HepG2 (cell line): Measurements from ENCODE around the gene SPDYE16. TPM values are rescaled to one million over a fixed set of nuclear protein-coding genes. Genes with fewer than 3 reads are reported as not detected.

Experiments
- CHD4 ChIP-seq: fragments of 200-600 bp; sonication (generic); IDR thresholded peaks from 2 replicates; pipeline ENCODE4 v1.7.0; 2017; ENCODE audit warnings: mild to moderate bottlenecking, low read length, borderline replicate concordance
- HHEX ChIP-seq: IDR thresholded peaks from 2 replicates; pipeline ENCODE4 v1.6.1; 2016; ENCODE audit warnings: control low read depth
- KLF6 ChIP-seq: IDR thresholded peaks from 2 replicates; pipeline ENCODE4 v1.8.0; 2016; ENCODE audit warnings: missing biosample characterization, missing genetic modification reagents
- MED1 ChIP-seq: sonication (generic); formaldehyde crosslinking; IDR thresholded peaks from 2 replicates; pipeline ENCODE4 v1.4.0; 2020; ENCODE audit warnings: missing genetic modification reagents
- NFYC ChIP-seq: IDR thresholded peaks from 2 replicates; pipeline ENCODE4 v1.6.1; 2016; ENCODE audit warnings: missing genetic modification reagents, missing compliant biosample characterization
- NONO ChIP-seq, 2 experiments: fragments of 450-650 bp in 1 of 2; sonication (generic) in 1 of 2; formaldehyde crosslinking in 1 of 2; IDR thresholded peaks in 1 of 2; conservative IDR thresholded peaks in 1 of 2; 2 replicates each; pipeline versions ENCODE4 v1.6.1 to v1.8.0; 2017 to 2022; ENCODE audit warnings: mild to moderate bottlenecking in 1 of 2, missing genetic modification reagents in 1 of 2, moderate library complexity in 1 of 2
- PBX2 ChIP-seq: IDR thresholded peaks from 2 replicates; pipeline ENCODE4 v1.6.1; 2016; ENCODE audit warnings: control low read depth
- PHF8 ChIP-seq: sonication (generic); formaldehyde crosslinking; IDR thresholded peaks from 2 replicates; pipeline ENCODE4 v1.5.0; 2020; ENCODE audit warnings: missing genetic modification reagents
- POGZ ChIP-seq: sonication (generic); formaldehyde crosslinking; IDR thresholded peaks from 2 replicates; pipeline ENCODE4 v1.4.0; 2020; ENCODE audit warnings: mild to moderate bottlenecking, missing genetic modification reagents
- RXRA ChIP-seq: sonication (generic); formaldehyde crosslinking; IDR thresholded peaks from 2 replicates; pipeline ENCODE4 v1.5.1; 2020; ENCODE audit warnings: missing genetic modification reagents
- SALL2 ChIP-seq: sonication (generic); formaldehyde crosslinking; IDR thresholded peaks from 2 replicates; pipeline ENCODE4 v1.8.1; 2023; ENCODE audit warnings: mild to moderate bottlenecking, missing genetic modification reagents, inconsistent platforms
- SCMH1 ChIP-seq: sonication (generic); formaldehyde crosslinking; IDR thresholded peaks from 2 replicates; pipeline ENCODE4 v1.9.0; 2021; ENCODE audit warnings: missing genetic modification reagents, mild to moderate bottlenecking, borderline replicate concordance
- ZBTB42 ChIP-seq: sonication (generic); formaldehyde crosslinking; IDR thresholded peaks from 2 replicates; pipeline ENCODE4 v1.5.0; 2020; ENCODE audit warnings: mild to moderate bottlenecking, missing genetic modification reagents
- ZNF101 ChIP-seq: sonication (generic); formaldehyde crosslinking; IDR thresholded peaks from 2 replicates; pipeline ENCODE4 v1.4.0; 2020; ENCODE audit warnings: mild to moderate bottlenecking, low read depth, missing genetic modification reagents, borderline replicate concordance
- ZNF251 ChIP-seq: sonication (generic); formaldehyde crosslinking; IDR thresholded peaks from 2 replicates; pipeline ENCODE4 v1.9.0; 2021; ENCODE audit warnings: mild to moderate bottlenecking, missing genetic modification reagents
- ZNF292 ChIP-seq: sonication (generic); formaldehyde crosslinking; IDR thresholded peaks from 2 replicates; pipeline ENCODE4 v1.8.1; 2022; ENCODE audit warnings: mild to moderate bottlenecking, low read depth, missing genetic modification reagents, borderline replicate concordance
- ZNF589 ChIP-seq: sonication (generic); formaldehyde crosslinking; conservative IDR thresholded peaks from 2 replicates; pipeline ENCODE4 v1.8.0; 2022; ENCODE audit warnings: mild to moderate bottlenecking, moderate library complexity, missing genetic modification reagents
- ZSCAN9 ChIP-seq: IDR thresholded peaks from 2 replicates; pipeline ENCODE4 v1.6.1; 2016; ENCODE audit warnings: borderline replicate concordance
- ZZZ3 ChIP-seq: sonication (generic); formaldehyde crosslinking; IDR thresholded peaks from 2 replicates; pipeline ENCODE4 v1.4.0; 2020; ENCODE audit warnings: missing genetic modification reagents, mild to moderate bottlenecking, borderline replicate concordance
- polyA plus RNA-seq, 8 experiments: library from polyadenylated mRNA; depleted of rRNA in 3 of 8; stranded (reverse) in 7 of 8; unstranded in 1 of 8; fragments of >200 nt; fragmentation: Illumina TruSeq in 4 of 8; extraction: Trizol in 4 of 8; gene quantifications; 2 replicates each; pipeline versions ENCODE4 v1.2.1 to v1.2.3, GENCODE V29; 2011 to 2016; ENCODE audit warnings: low read depth in 4 of 8, missing spikeins in 1 of 8, mixed read lengths in 1 of 8; ENCODE audit not compliant: insufficient read depth in 1 of 8
- total RNA-seq, 5 experiments: library from RNA; depleted of rRNA; stranded (reverse); fragments of >200 nt; fragmentation: Illumina TruSeq; extraction: Trizol; gene quantifications; 2 replicates each; pipeline ENCODE4 v1.2.3, GENCODE V29; 2016; ENCODE audit warnings: low read depth in 1 of 5
- TF ChIP-seq, protein P1 (sequence below): sonication (generic); formaldehyde crosslinking; IDR thresholded peaks from 2 replicates; pipeline ENCODE4 v1.8.0; 2022; ENCODE audit warnings: mild to moderate bottlenecking, missing genetic modification reagents, borderline replicate concordance
- TF ChIP-seq, protein P2 (sequence below): sonication (generic); formaldehyde crosslinking; IDR thresholded peaks from 2 replicates; pipeline ENCODE4 v1.4.0; 2020; ENCODE audit warnings: low read depth, missing genetic modification reagents
- TF ChIP-seq, protein P3 (sequence below): fragments of 450-650 bp; IDR thresholded peaks from 2 replicates; pipeline ENCODE4 v1.6.1; 2017
- TF ChIP-seq, protein P4 (sequence below): sonication (generic); formaldehyde crosslinking; IDR thresholded peaks from 2 replicates; pipeline ENCODE4 v1.5.0; 2020; ENCODE audit warnings: missing genetic modification reagents, mild to moderate bottlenecking, borderline replicate concordance

SPDYE16 gene
- total and polyA plus RNA-seq, 2 of the 13 experiments (the other 11 are each of a cell fraction or from before 2014, with no cell fraction given): 0.11 TPM; not detected in 1

DNA sequence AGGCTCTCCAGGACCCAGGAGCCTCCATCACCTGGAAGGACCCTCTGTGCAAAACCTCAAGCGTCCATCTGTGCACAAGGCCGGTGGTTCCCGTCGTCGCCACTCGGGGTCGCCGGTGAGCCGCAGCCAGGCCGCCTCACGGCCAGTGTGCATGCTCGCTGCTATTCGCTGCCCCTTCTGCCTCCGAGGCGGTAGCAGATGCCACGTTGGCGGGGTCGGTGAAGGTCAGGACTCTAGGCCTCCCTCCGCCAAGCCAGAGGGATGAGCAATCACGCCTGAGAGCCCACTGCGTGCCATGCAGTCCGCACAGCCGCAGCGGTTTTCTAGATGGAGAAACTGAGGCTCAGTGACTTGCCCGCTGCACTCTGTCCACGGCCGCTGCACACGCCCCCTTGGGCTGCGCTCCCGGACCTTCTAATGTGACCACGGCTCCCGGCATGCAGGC is 27.1 kb downstream of the SPDYE16 start (continued):
- TF ChIP-seq, protein P1, sequence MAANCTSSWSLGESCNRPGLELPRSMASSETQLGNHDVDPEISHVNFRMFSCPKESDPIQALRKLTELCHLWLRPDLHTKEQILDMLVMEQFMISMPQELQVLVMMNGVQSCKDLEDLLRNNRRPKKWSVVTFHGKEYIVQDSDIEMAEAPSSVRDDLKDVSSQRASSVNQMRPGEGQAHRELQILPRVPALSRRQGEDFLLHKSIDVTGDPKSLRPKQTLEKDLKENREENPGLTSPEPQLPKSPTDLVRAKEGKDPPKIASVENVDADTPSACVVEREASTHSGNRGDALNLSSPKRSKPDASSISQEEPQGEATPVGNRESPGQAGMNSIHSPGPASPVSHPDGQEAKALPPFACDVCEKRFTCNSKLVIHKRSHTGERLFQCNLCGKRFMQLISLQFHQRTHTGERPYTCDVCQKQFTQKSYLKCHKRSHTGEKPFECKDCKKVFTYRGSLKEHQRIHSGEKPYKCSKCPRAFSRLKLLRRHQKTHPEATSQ (CRISPR knock-in tag): no peak
- TF ChIP-seq ZNF292 (CRISPR knock-in tag): peak; percentile 84; the same call in 1 of the 2 replicates
- TF ChIP-seq ZBTB42 (CRISPR knock-in tag): no peak
- TF ChIP-seq, protein P2, sequence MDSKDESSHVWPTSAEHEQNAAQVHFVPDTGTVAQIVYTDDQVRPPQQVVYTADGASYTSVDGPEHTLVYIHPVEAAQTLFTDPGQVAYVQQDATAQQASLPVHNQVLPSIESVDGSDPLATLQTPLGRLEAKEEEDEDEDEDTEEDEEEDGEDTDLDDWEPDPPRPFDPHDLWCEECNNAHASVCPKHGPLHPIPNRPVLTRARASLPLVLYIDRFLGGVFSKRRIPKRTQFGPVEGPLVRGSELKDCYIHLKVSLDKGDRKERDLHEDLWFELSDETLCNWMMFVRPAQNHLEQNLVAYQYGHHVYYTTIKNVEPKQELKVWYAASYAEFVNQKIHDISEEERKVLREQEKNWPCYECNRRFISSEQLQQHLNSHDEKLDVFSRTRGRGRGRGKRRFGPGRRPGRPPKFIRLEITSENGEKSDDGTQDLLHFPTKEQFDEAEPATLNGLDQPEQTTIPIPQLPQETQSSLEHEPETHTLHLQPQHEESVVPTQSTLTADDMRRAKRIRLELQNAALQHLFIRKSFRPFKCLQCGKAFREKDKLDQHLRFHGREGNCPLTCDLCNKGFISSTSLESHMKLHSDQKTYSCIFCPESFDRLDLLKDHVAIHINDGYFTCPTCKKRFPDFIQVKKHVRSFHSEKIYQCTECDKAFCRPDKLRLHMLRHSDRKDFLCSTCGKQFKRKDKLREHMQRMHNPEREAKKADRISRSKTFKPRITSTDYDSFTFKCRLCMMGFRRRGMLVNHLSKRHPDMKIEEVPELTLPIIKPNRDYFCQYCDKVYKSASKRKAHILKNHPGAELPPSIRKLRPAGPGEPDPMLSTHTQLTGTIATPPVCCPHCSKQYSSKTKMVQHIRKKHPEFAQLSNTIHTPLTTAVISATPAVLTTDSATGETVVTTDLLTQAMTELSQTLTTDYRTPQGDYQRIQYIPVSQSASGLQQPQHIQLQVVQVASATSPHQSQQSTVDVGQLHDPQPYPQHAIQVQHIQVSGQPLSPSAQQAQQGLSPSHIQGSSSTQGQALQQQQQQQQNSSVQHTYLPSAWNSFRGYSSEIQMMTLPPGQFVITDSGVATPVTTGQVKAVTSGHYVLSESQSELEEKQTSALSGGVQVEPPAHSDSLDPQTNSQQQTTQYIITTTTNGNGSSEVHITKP (CRISPR knock-in tag): no peak
- no peak for TF ChIP-seq ZSCAN9 (CRISPR knock-in tag)
- no peak for TF ChIP-seq ZZZ3 (CRISPR knock-in tag)
- TF ChIP-seq, protein P3, sequence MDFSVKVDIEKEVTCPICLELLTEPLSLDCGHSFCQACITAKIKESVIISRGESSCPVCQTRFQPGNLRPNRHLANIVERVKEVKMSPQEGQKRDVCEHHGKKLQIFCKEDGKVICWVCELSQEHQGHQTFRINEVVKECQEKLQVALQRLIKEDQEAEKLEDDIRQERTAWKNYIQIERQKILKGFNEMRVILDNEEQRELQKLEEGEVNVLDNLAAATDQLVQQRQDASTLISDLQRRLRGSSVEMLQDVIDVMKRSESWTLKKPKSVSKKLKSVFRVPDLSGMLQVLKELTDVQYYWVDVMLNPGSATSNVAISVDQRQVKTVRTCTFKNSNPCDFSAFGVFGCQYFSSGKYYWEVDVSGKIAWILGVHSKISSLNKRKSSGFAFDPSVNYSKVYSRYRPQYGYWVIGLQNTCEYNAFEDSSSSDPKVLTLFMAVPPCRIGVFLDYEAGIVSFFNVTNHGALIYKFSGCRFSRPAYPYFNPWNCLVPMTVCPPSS: no peak
- TF ChIP-seq MED1 (CRISPR knock-in tag): 0 out of 2 replicates have a peak, but pooled peaks have one; percentile 37
- TF ChIP-seq ZNF589 (CRISPR knock-in tag): no peak
- no peak for TF ChIP-seq NONO (IDR thresholded peaks at IDR 0.05)
- peak; percentile 87 for TF ChIP-seq NONO (CRISPR knock-in tag; conservative IDR thresholded peaks at IDR 0.05)
- TF ChIP-seq NFYC (CRISPR knock-in tag): no peak
- TF ChIP-seq CHD4: no peak
- no peak for TF ChIP-seq PBX2 (CRISPR knock-in tag)
- no peak for TF ChIP-seq SCMH1 (CRISPR knock-in tag)
- no peak for TF ChIP-seq HHEX
- TF ChIP-seq SALL2 (CRISPR knock-in tag): peak; percentile 37; the same call in 1 of the 2 replicates
- peak; percentile 51; the same call in 1 of the 2 replicates for TF ChIP-seq PHF8 (CRISPR knock-in tag)
- TF ChIP-seq, protein P4, sequence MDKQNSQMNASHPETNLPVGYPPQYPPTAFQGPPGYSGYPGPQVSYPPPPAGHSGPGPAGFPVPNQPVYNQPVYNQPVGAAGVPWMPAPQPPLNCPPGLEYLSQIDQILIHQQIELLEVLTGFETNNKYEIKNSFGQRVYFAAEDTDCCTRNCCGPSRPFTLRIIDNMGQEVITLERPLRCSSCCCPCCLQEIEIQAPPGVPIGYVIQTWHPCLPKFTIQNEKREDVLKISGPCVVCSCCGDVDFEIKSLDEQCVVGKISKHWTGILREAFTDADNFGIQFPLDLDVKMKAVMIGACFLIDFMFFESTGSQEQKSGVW (CRISPR knock-in tag): no peak
- TF ChIP-seq KLF6 (CRISPR knock-in tag): no peak
- TF ChIP-seq ZNF251: 0 out of 2 replicates have a peak, but pooled peaks have one; percentile 58
- TF ChIP-seq POGZ (CRISPR knock-in tag): peak; percentile 52; the same call in 1 of the 2 replicates
- TF ChIP-seq RXRA (CRISPR knock-in tag): peak; percentile 70; the same call in 1 of the 2 replicates
- TF ChIP-seq ZNF101 (CRISPR knock-in tag): no peak
